ENCODE results near the gene EHBP1. TPM values are rescaled to one million over a fixed set of nuclear protein-coding genes. Genes with fewer than 3 reads are reported as not detected.

The EHBP1 gene
- total RNA-seq, 2 donors from 2014 or later, result 34.6 to 49.8 TPM

DNA sequence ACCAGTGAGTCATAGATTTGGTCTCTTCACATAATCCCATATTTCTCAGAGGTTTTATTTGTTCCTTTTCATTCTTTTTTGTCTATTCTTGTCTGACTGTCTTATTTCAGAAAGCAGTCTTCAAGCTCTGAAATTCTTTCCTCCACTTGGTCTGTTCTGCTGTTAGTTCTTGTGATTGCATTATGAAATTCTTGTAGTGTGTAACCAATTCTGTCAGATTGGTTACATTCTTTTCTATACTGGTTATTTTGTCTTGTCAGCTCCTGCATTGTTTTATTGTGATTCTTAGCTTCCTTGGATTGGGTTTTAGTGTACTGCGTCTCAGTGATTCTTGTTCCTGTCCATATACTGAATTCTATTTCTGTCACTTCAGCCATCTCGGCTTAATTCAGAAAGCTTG is 18.6 kb downstream of the EHBP1 start:
- H3K4me1 Mint-ChIP-seq, result peaks cover 11% of the 10 kb centered on the region
- Histone ChIP-seq H3K27ac (ENCODE audit: low read depth, low read length) (no peak overlapping the region), H3K4me3 (ENCODE audit: low read length) (no peak overlapping the region), H3K9me3 (ENCODE audit: control insufficient read depth, low read length) (peaks cover 6% of the 10 kb centered on the region), H3K36me3 (ENCODE audit: control insufficient read depth, insufficient read depth, low read length) (no peaks in the 10 kb centered on the region), H3K9ac (ENCODE audit: extremely low read depth, low read length, poor library complexity, severe bottlenecking) (no peak overlapping the region), H3K4me1 (ENCODE audit: control insufficient read depth, insufficient read depth, low read length) (no peaks in the 10 kb centered on the region), H3K27me3 (ENCODE audit: control insufficient read depth, insufficient read depth, low read length, poor library complexity, severe bottlenecking) (no peaks in the 10 kb centered on the region)
- TF ChIP-seq, protein P1, sequence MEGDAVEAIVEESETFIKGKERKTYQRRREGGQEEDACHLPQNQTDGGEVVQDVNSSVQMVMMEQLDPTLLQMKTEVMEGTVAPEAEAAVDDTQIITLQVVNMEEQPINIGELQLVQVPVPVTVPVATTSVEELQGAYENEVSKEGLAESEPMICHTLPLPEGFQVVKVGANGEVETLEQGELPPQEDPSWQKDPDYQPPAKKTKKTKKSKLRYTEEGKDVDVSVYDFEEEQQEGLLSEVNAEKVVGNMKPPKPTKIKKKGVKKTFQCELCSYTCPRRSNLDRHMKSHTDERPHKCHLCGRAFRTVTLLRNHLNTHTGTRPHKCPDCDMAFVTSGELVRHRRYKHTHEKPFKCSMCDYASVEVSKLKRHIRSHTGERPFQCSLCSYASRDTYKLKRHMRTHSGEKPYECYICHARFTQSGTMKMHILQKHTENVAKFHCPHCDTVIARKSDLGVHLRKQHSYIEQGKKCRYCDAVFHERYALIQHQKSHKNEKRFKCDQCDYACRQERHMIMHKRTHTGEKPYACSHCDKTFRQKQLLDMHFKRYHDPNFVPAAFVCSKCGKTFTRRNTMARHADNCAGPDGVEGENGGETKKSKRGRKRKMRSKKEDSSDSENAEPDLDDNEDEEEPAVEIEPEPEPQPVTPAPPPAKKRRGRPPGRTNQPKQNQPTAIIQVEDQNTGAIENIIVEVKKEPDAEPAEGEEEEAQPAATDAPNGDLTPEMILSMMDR (conservative IDR thresholded peaks at IDR 0.05), result no peak
- peaks cover 5% of the 10 kb centered on the region for H3K36me3 Mint-ChIP-seq (ENCODE audit: low read depth)
- WGBS, 2 experiments (ENCODE audit: insufficient coverage in 1 of 2, insufficient read length in 1 of 2), result 91% methylated on average over 2 of the region's 2 CpGs; no CpG with 5 or more reads in 1 of the 2 experiments
- no peak for DNase-seq
- no peak overlapping the region for H3K4me3 Mint-ChIP-seq
- H3K27me3 Mint-ChIP-seq (ENCODE audit: insufficient read depth), result no peaks in the 10 kb centered on the region
- H3K9me3 Mint-ChIP-seq, result peaks cover 7% of the 10 kb centered on the region
- H3K27ac Mint-ChIP-seq, result no peak overlapping the region

DNA sequence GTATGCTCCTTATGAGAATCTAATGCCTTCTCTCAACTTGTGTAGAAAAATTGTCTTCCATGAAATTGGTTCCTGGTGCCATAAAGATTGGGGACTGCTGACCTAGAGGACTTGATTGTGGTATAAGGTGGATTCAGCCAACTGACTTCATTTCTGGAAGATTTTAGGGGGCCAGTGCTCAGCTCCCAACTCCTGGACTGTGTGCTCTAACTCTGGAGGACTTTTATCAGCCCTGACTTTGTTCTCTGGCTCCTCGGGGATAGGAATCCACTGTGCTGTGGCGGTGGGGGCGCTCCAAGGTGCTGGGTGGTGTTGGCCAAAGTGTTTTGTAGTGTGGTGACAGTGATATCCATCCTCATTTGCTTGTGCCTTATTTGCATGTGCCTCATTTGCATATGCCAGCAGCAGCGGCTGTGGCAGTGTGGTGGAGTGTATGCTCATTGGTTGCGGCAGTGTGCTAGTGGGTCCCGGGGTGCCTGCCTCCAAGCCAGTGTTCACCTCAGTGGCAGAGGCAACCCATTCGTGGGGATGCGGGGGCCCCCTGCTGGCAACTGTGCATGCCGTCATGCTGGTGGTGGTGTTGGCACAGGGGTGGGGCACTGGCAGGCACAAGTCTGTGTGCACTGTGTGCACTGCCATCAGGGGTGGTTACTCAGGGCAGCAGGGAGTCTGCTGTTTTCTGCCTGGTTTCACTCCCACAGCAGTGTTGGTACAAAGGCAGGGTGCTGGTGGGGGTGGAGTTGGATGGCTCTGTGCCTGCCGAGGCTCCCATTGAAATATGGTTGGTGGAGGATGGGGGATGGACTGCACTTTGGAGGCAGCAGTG is 19.6 kb downstream of the EHBP1 start:
- H3K27me3 Mint-ChIP-seq (ENCODE audit: insufficient read depth), result no peaks in the 10 kb centered on the region

DNA sequence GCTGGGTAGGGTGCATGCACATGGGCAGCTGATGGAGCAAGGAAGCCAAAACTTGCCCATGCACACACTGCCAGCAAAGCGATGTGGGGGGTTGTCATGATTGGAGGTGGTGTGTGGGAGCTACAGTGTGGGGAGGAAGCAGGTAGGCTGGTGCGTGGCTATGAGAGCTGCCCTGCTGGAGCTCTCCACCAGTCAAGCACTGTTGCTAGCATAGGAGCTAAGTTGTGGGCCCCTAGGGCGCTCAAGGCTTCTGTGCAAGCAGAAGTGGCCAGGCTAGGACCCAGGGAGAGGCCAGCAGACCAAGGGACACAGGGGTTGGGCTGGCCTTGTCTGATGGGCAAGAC is 20.2 kb downstream of the EHBP1 start:
- no peak for DNase-seq

More for the DNA sequence above, 19.6 kb downstream of the EHBP1 start:
- peaks cover 12% of the 10 kb centered on the region for H3K9me3 Mint-ChIP-seq
- WGBS, 2 experiments (ENCODE audit: insufficient coverage in 1 of 2, insufficient read length in 1 of 2), result 93 to 95% methylated on average over 7 to 10 of the region's 10 CpGs
- no peaks in the 10 kb centered on the region for H3K36me3 ChIP-seq (ENCODE audit: control insufficient read depth, insufficient read depth, low read length)
- H3K27ac Mint-ChIP-seq, result no peak overlapping the region
- H3K4me3 ChIP-seq (ENCODE audit: low read length), result no peak overlapping the region
- H3K4me3 Mint-ChIP-seq, result no peak overlapping the region
- no peak overlapping the region for H3K9ac ChIP-seq (ENCODE audit: extremely low read depth, low read length, poor library complexity, severe bottlenecking)
- no peaks in the 10 kb centered on the region for H3K4me1 ChIP-seq (ENCODE audit: control insufficient read depth, insufficient read depth, low read length)
- no peak overlapping the region for H3K27ac ChIP-seq (ENCODE audit: low read depth, low read length)
- peaks cover 6% of the 10 kb centered on the region for H3K36me3 Mint-ChIP-seq (ENCODE audit: low read depth)
- H3K9me3 ChIP-seq (ENCODE audit: control insufficient read depth, low read length), result peaks cover 9% of the 10 kb centered on the region
- TF ChIP-seq, protein P1 (conservative IDR thresholded peaks at IDR 0.05), result peak; percentile 68
- peaks cover 11% of the 10 kb centered on the region for H3K4me1 Mint-ChIP-seq
- no peaks in the 10 kb centered on the region for H3K27me3 ChIP-seq (ENCODE audit: control insufficient read depth, insufficient read depth, low read length, poor library complexity, severe bottlenecking)
- DNase-seq, result peak; percentile 84

More for the DNA sequence above, 20.2 kb downstream of the EHBP1 start:
- Mint-ChIP-seq H3K9me3 (peaks cover 17% of the 10 kb centered on the region), H3K4me3 (no peak overlapping the region), H3K27ac (no peak overlapping the region), H3K36me3 (ENCODE audit: low read depth) (peaks cover 9% of the 10 kb centered on the region), H3K4me1 (peaks cover 11% of the 10 kb centered on the region), H3K27me3 (ENCODE audit: insufficient read depth) (no peaks in the 10 kb centered on the region)
- peaks cover 15% of the 10 kb centered on the region for H3K9me3 ChIP-seq (ENCODE audit: control insufficient read depth, low read length)
- no peak overlapping the region for H3K9ac ChIP-seq (ENCODE audit: extremely low read depth, low read length, poor library complexity, severe bottlenecking)
- TF ChIP-seq, protein P1 (conservative IDR thresholded peaks at IDR 0.05), result no peak
- H3K27me3 ChIP-seq (ENCODE audit: control insufficient read depth, insufficient read depth, low read length, poor library complexity, severe bottlenecking), result no peaks in the 10 kb centered on the region
- H3K4me3 ChIP-seq (ENCODE audit: low read length), result no peak overlapping the region
- H3K36me3 ChIP-seq (ENCODE audit: control insufficient read depth, insufficient read depth, low read length), result no peaks in the 10 kb centered on the region
- 60 to 93% methylated on average over 1 to 3 of the region's 3 CpGs for WGBS, 2 experiments (ENCODE audit: insufficient coverage in 1 of 2, insufficient read length in 1 of 2)
- H3K27ac ChIP-seq (ENCODE audit: low read depth, low read length), result no peak overlapping the region
- H3K4me1 ChIP-seq (ENCODE audit: control insufficient read depth, insufficient read depth, low read length), result no peaks in the 10 kb centered on the region

Data from endodermal cell (in vitro differentiated cells).